Measurements from ENCODE around the gene CIITA. TPM values are rescaled to one million over a fixed set of nuclear protein-coding genes. Genes with fewer than 3 reads are reported as not detected.
"Not testable (repeated sequence)": the region's sequence is repeated elsewhere in the genome, so short reads cannot be mapped to it uniquely, and the experiment has no call there.

Gene CIITA
- total RNA-seq, 1 donor from 2014 or later = 1.0 TPM

DNA sequence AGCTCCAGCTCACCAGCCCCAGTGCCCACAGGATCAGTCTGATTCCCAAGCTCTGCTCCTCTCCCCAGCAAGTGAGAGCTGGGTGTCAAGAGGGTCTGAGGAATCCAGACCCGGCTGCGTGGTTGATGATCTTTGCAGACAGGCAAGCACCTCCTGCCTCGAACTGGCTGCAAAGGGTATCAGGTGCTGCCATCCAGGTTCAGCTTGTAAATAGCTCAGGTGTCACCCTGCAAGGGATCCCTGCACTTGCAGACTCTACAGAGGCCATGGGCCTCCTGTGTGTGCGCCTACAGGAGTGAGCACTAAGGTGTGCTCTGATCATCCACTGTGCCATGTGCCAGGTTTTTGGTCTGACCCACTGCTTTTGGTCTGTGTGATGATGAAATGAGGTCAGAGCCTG, 49.1 kb downstream of the CIITA start:
- Histone ChIP-seq H3K27ac (ENCODE audit: low read depth, low read length) (no peak overlapping the region), H3K9me3 (ENCODE audit: control insufficient read depth in 3 of 3, low read length in 3 of 3) (no peaks in the 10 kb centered on the region), H3K9ac (ENCODE audit: low read depth in 1 of 3, low read length in 3 of 3) (peak overlapping the region in 1 of 3 donors; percentile 33), H3K36me3 (ENCODE audit: control insufficient read depth in 3 of 3, insufficient read depth in 3 of 3, low read length in 3 of 3) (peaks cover 28 to 48% (median 36%) of the 10 kb centered on the region in 3 donors), H3K4me3 (ENCODE audit: low read length in 3 of 3) (no peak overlapping the region), H3K27me3 (ENCODE audit: control insufficient read depth in 3 of 3, insufficient read depth in 3 of 3, low read length in 3 of 3) (no peaks in the 10 kb centered on the region), H3K4me1 (ENCODE audit: control insufficient read depth in 3 of 3, insufficient read depth in 3 of 3, low read length in 3 of 3) (peaks cover 43 to 58% (median 52%) of the 10 kb centered on the region in 3 donors)

DNA sequence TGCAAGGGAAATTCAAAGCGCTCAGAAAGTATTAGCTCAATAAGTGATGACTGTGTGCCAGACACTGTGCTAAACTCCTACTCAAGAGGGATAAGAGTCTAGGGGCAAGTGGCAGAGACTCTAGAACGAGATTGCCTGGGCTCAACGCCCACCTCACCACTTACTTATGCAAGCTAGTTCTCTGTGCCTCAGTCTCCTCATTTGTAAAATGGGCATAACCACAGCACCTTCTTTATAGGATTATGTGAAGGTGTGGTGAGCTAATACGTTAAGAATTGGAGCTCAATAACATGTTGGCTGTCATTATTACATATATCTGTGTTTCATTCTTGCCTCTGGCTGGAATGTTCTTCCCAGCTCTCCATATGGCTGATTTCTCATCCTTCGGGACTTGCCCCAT, 49.9 kb downstream of the CIITA start:
- Histone ChIP-seq H3K9me3 (ENCODE audit: control insufficient read depth in 3 of 3, low read length in 3 of 3) (no peaks in the 10 kb centered on the region), H3K36me3 (ENCODE audit: control insufficient read depth in 3 of 3, insufficient read depth in 3 of 3, low read length in 3 of 3) (peaks cover 28 to 48% (median 37%) of the 10 kb centered on the region in 3 donors), H3K27me3 (ENCODE audit: control insufficient read depth in 3 of 3, insufficient read depth in 3 of 3, low read length in 3 of 3) (no peaks in the 10 kb centered on the region), H3K4me1 (ENCODE audit: control insufficient read depth in 3 of 3, insufficient read depth in 3 of 3, low read length in 3 of 3) (peaks cover 40 to 53% (median 47%) of the 10 kb centered on the region in 3 donors), H3K9ac (ENCODE audit: low read depth in 1 of 3, low read length in 3 of 3) (no peak overlapping the region), H3K27ac (ENCODE audit: low read depth, low read length) (no peak overlapping the region), H3K4me3 (ENCODE audit: low read length in 3 of 3) (no peak overlapping the region)

DNA sequence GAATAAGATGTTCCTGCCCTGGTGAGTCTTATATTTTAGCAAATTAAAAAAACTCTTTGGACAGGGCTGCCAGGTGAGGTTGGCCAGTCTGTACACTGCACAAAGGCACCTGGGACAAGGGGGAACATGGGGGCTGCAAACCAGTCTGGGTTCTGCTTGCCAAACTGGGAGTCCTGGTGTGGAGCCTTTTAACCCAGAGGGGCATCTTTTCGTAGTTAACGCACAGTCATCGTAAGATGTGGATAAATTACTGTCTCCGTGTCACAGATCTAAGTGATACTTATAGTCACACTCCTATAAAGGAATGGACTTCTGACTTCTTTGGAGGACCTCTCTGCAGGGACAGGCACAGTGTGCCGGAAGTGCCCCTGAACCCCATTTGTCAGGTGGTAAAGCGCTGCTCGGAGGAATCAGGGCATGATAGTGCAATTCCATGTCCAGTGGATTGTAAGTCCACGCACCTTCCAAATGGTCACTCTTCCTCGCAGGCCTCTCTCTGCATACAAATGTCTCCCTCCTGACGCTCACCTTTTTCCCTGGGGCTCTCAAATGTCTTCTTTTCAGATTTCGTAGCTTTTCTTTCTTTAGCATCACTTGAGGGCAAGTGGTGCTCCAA, 50.6 kb downstream of the CIITA start:
- no peak overlapping the region for H3K9ac ChIP-seq (ENCODE audit: low read depth in 1 of 3, low read length in 3 of 3)
- no peak overlapping the region for H3K4me3 ChIP-seq (ENCODE audit: low read length in 3 of 3)
- H3K27ac ChIP-seq (ENCODE audit: low read depth, low read length) = no peak overlapping the region
- H3K9me3 ChIP-seq (ENCODE audit: control insufficient read depth in 3 of 3, low read length in 3 of 3) = no peaks in the 10 kb centered on the region
- no peaks in the 10 kb centered on the region for H3K27me3 ChIP-seq (ENCODE audit: control insufficient read depth in 3 of 3, insufficient read depth in 3 of 3, low read length in 3 of 3)
- H3K36me3 ChIP-seq (ENCODE audit: control insufficient read depth in 3 of 3, insufficient read depth in 3 of 3, low read length in 3 of 3) = peaks cover 33 to 52% (median 40%) of the 10 kb centered on the region in 3 donors
- peaks cover 32 to 46% (median 41%) of the 10 kb centered on the region in 3 donors for H3K4me1 ChIP-seq (ENCODE audit: control insufficient read depth in 3 of 3, insufficient read depth in 3 of 3, low read length in 3 of 3)

DNA sequence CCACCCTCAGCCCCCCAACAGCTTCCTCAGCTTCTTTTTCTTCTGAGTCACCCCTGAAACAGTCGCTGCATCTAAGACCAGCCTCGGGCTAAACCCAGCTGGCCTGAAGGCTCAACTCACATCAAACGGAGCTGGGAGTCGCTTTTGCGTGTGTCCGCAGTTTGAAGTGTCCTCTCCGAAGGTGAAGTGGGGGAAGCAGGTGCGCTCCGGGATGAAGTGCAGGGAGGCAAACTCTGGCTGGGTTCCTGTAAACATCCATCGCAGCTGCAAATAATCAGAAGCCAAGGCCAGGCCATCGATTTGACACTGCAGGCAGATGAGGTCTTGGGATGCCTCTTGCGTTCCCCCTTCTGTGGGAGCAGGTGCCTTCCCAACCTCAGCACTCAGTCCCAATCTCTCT, 52.1 kb downstream of the CIITA start:
- not testable (repeated sequence) for H3K27me3 ChIP-seq (ENCODE audit: control insufficient read depth in 3 of 3, insufficient read depth in 3 of 3, low read length in 3 of 3); H3K9me3 ChIP-seq (ENCODE audit: control insufficient read depth in 3 of 3, low read length in 3 of 3); H3K27ac ChIP-seq (ENCODE audit: low read depth, low read length); H3K4me3 ChIP-seq (ENCODE audit: low read length in 3 of 3); H3K9ac ChIP-seq (ENCODE audit: low read depth in 1 of 3, low read length in 3 of 3)
- Histone ChIP-seq H3K4me1 (ENCODE audit: control insufficient read depth in 3 of 3, insufficient read depth in 3 of 3, low read length in 3 of 3) (peaks cover 31 to 46% (median 40%) of the 10 kb centered on the region in 3 donors), H3K36me3 (ENCODE audit: control insufficient read depth in 3 of 3, insufficient read depth in 3 of 3, low read length in 3 of 3) (peaks cover 42 to 60% (median 43%) of the 10 kb centered on the region in 3 donors)

DNA sequence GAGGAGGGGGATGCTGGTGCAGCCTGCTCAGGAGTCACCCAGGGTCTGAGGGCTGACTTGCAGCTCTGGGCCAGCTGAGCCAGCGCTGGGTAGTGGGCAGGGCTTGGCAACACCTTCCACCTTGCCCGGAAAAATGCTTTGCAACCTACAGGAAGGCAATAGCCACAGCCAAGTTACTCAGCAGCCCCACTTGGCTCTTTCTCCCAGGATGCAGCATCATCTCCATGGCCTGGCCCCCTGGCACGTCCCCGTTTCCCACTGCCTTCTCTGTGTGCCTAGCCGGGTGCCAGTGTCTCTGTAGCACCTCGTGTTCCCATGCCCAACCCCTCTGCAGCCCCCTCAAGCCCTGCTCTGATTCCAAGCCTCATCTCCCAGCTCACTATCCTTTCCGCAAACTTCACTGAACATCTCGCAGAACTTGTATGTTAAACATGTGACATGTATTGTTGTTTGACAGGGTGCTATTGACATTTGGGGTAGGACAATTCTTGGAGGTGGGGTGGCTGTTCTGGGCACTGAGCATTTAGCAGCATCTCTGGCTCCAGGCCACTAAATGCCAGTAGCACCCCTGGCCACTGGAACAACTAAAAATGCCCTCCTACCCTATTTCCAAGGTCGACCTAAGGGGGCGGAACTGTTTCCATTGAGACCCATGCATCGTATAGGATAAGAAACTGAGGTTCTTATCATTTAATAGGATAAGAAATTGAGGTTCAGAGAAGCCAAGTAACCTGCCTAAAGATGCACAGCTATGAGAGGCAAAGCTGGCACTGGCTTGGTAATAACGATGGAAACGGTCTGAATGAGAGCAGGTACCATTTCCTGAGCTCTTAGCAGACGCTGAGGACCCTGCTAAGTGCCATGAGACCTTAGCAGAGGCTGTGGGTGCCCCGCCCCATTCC, 53.1 kb downstream of the CIITA start:
- Histone ChIP-seq H3K27ac (ENCODE audit: low read depth, low read length) (peak overlapping the region; percentile 9), H3K4me1 (ENCODE audit: control insufficient read depth in 3 of 3, insufficient read depth in 3 of 3, low read length in 3 of 3) (peaks cover 36 to 46% (median 40%) of the 10 kb centered on the region in 3 donors), H3K9ac (ENCODE audit: low read depth in 1 of 3, low read length in 3 of 3) (no peak overlapping the region), H3K27me3 (ENCODE audit: control insufficient read depth in 3 of 3, insufficient read depth in 3 of 3, low read length in 3 of 3) (no peaks in the 10 kb centered on the region), H3K4me3 (ENCODE audit: low read length in 3 of 3) (no peak overlapping the region), H3K9me3 (ENCODE audit: control insufficient read depth in 3 of 3, low read length in 3 of 3) (no peaks in the 10 kb centered on the region), H3K36me3 (ENCODE audit: control insufficient read depth in 3 of 3, insufficient read depth in 3 of 3, low read length in 3 of 3) (peaks cover 40 to 53% (median 42%) of the 10 kb centered on the region in 3 donors)

DNA sequence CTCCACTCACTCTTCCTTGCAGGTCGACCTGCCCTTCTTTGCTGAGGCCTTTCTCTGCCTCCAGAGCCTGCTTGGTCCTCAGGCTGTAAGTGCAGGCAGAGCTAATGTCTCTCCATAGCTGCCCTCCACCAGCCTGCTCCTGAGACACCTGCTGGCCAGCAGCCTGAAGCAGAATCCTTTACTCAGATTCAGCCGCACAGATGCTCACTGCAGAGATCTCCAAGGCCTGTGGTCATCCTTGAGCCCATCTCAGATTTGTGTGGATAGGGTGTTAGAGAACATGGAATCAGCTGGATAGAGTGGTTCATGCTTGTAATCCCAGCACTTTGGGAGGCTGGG, 53.7 kb downstream of the CIITA start:
- Histone ChIP-seq H3K4me1 (ENCODE audit: control insufficient read depth in 3 of 3, insufficient read depth in 3 of 3, low read length in 3 of 3) (peaks cover 42 to 52% (median 43%) of the 10 kb centered on the region in 3 donors), H3K27ac (ENCODE audit: low read depth, low read length) (no peak overlapping the region), H3K9ac (ENCODE audit: low read depth in 1 of 3, low read length in 3 of 3) (no peak overlapping the region), H3K27me3 (ENCODE audit: control insufficient read depth in 3 of 3, insufficient read depth in 3 of 3, low read length in 3 of 3) (no peaks in the 10 kb centered on the region), H3K4me3 (ENCODE audit: low read length in 3 of 3) (no peak overlapping the region), H3K36me3 (ENCODE audit: control insufficient read depth in 3 of 3, insufficient read depth in 3 of 3, low read length in 3 of 3) (peaks cover 34 to 46% (median 41%) of the 10 kb centered on the region in 3 donors), H3K9me3 (ENCODE audit: control insufficient read depth in 3 of 3, low read length in 3 of 3) (no peaks in the 10 kb centered on the region)

DNA sequence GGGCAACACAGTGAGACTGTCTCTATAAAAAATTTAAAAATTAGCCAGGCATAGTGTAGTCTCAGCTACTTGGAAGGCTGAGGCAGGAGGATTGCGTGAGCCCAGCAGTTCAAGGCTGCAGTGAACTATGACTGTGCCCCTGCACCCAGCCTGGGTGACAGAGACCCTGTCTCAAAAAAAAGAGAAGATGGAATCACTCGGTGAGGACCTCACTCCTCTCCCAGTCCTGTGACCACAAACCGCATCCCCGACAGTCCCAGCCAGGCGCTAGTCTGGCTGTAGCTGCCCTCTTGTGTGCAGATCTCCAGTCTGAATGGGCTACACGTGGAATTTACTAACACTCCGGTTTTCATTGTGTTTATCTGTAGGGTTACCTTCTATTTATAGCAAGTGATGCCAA, 54.1 kb downstream of the CIITA start:
- no peaks in the 10 kb centered on the region for H3K9me3 ChIP-seq (ENCODE audit: control insufficient read depth in 3 of 3, low read length in 3 of 3)
- H3K36me3 ChIP-seq (ENCODE audit: control insufficient read depth in 3 of 3, insufficient read depth in 3 of 3, low read length in 3 of 3) = peaks cover 30 to 42% (median 37%) of the 10 kb centered on the region in 3 donors
- no peak overlapping the region for H3K9ac ChIP-seq (ENCODE audit: low read depth in 1 of 3, low read length in 3 of 3)
- H3K4me1 ChIP-seq (ENCODE audit: control insufficient read depth in 3 of 3, insufficient read depth in 3 of 3, low read length in 3 of 3) = peaks cover 46 to 56% (median 46%) of the 10 kb centered on the region in 3 donors
- no peak overlapping the region for H3K27ac ChIP-seq (ENCODE audit: low read depth, low read length)
- H3K27me3 ChIP-seq (ENCODE audit: control insufficient read depth in 3 of 3, insufficient read depth in 3 of 3, low read length in 3 of 3) = no peaks in the 10 kb centered on the region
- no peak overlapping the region for H3K4me3 ChIP-seq (ENCODE audit: low read length in 3 of 3)

DNA sequence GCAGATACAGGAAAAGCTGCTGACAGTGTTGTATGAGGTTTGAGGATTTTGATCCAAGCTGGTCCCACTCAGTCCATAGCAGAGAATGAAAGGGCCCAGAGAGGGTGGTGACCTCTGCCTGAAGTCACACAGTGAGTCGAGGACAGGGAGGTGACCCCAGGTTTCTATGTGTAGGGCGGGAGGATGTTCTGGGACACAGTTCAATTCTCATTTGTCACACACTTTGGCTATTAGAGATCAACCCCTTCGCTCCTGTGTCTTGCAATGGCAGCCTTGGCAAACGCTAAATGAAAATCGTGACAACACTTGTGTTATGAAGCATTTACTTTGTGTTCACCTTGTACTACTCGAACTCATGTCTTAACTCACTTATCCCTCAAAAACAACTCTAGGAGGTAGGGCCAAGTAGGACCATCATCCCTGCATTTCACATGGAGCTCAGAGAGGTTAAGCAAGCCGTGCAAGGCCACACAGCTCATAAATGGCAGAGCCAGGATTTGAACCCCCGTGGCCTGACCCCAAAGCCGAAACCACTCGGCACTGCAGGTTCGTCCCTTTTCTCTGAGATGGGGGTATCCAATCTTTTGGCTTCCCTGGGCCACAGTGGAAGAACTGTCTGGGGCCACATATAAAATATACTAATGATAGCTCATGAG, 55.1 kb downstream of the CIITA start:
- H3K4me1 ChIP-seq (ENCODE audit: control insufficient read depth in 3 of 3, insufficient read depth in 3 of 3, low read length in 3 of 3) = peaks cover 55 to 66% (median 55%) of the 10 kb centered on the region in 3 donors
- H3K27ac ChIP-seq (ENCODE audit: low read depth, low read length) = no peak overlapping the region
- peaks cover 26 to 40% (median 30%) of the 10 kb centered on the region in 3 donors for H3K36me3 ChIP-seq (ENCODE audit: control insufficient read depth in 3 of 3, insufficient read depth in 3 of 3, low read length in 3 of 3)

DNA sequence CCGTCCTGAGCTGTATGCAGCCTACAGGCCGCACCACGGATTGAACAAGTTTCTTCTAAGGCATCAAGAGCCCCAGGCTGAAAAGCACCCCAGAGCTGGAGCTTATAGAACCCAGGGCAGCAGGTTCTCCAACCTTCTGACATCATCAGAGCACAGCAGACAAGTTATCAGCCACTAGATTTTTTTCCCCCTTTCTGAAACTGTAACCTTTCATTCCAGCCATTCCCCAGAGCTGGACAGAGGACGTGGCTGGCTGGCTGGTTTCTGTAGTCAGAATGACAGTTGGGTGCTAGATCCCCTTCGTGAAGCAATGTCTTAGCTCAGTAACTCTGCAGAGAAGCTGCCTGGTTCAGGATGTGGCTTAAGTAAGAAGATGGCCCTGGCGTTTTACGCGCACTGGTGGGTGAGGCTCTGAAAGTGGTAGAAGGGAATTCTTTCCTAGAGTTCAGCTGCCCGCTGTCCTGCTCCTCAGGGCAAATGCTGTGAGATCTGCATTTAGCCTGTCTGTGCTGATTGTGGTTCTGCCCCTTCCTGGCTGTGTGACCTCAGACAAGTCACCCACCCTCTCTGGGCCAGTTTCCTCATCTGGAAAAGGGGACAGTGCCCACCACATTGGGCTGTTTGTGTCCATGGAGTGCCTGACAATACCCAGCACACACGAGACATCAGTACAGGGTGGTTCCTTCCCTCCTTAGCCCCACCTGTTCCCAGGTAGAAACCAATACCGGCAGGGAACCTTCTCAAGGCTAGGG, 56.1 kb downstream of the CIITA start:
- Histone ChIP-seq H3K4me1 (ENCODE audit: control insufficient read depth in 3 of 3, insufficient read depth in 3 of 3, low read length in 3 of 3) (peaks cover 65 to 76% (median 66%) of the 10 kb centered on the region in 3 donors), H3K27ac (ENCODE audit: low read depth, low read length) (peak overlapping the region; percentile 28), H3K36me3 (ENCODE audit: control insufficient read depth in 3 of 3, insufficient read depth in 3 of 3, low read length in 3 of 3) (peaks cover 16 to 30% (median 20%) of the 10 kb centered on the region in 3 donors), H3K4me3 (ENCODE audit: low read length in 3 of 3) (peak overlapping the region in 1 of 3 donors; percentile 29), H3K9ac (ENCODE audit: low read depth in 1 of 3, low read length in 3 of 3) (peak overlapping the region in 2 of 3 donors; percentile 27 to 54), H3K9me3 (ENCODE audit: control insufficient read depth in 3 of 3, low read length in 3 of 3) (no peaks in the 10 kb centered on the region), H3K27me3 (ENCODE audit: control insufficient read depth in 3 of 3, insufficient read depth in 3 of 3, low read length in 3 of 3) (no peaks in the 10 kb centered on the region)

More for the DNA sequence above, 55.1 kb downstream of the CIITA start:
- no peaks in the 10 kb centered on the region for H3K27me3 ChIP-seq (ENCODE audit: control insufficient read depth in 3 of 3, insufficient read depth in 3 of 3, low read length in 3 of 3)
- H3K4me3 ChIP-seq (ENCODE audit: low read length in 3 of 3) = no peak overlapping the region
- H3K9ac ChIP-seq (ENCODE audit: low read depth in 1 of 3, low read length in 3 of 3) = no peak overlapping the region
- H3K9me3 ChIP-seq (ENCODE audit: control insufficient read depth in 3 of 3, low read length in 3 of 3) = no peaks in the 10 kb centered on the region

All from skeletal muscle tissue (tissue), 4 donors.